Heart right ventricle (tissue), 16 donors: ENCODE measurements around the gene ROBO1. TPM values are rescaled to one million over a fixed set of nuclear protein-coding genes. Genes with fewer than 3 reads are reported as not detected.

Experiments used
- ATAC-seq, 8 donors: fragments of 200-7000 bp; cut with Tn5 transposase; one replicate each; pipeline ENCODE4 v1.9.1; 2020; ENCODE audit warnings: mild to moderate bottlenecking in 8 of 8, moderate library complexity in 8 of 8, moderate number of reproducible peaks in 1 of 8
- DNase-seq, 2 donors: peaks; one replicate each; pipeline ENCODE4 v3.0.0-alpha.2; 2020
- H3K27ac ChIP-seq, 10 donors: fragments of 200-600 bp; sonication (generic) in 2 of 10; one replicate each; pipeline versions ENCODE4 v1.5.0 to v1.8.0; 2020 to 2022; ENCODE audit warnings: mild to moderate bottlenecking in 3 of 10
- H3K27me3 ChIP-seq, 7 donors: fragments of 200-600 bp; one replicate each; pipeline ENCODE4 v1.8.0; 2021 to 2022; ENCODE audit warnings: mild to moderate bottlenecking in 2 of 7
- H3K36me3 ChIP-seq, 9 donors: fragments of 200-600 bp; sonication (generic) in 1 of 9; one replicate each; pipeline versions ENCODE4 v1.5.0 to v1.8.0; 2020 to 2022; ENCODE audit warnings: mild to moderate bottlenecking in 2 of 9
- H3K4me1 ChIP-seq, 9 donors: fragments of 200-600 bp; sonication (generic) in 1 of 9; one replicate each; pipeline versions ENCODE4 v1.5.0 to v1.8.0; 2020 to 2022; ENCODE audit warnings: mild to moderate bottlenecking in 4 of 9
- H3K4me3 ChIP-seq, 10 donors: fragments of 200-600 bp; sonication (generic) in 2 of 10; one replicate each; pipeline versions ENCODE4 v1.5.0 to v1.8.0; 2020 to 2022; ENCODE audit warnings: mild to moderate bottlenecking in 7 of 10, moderate library complexity in 2 of 10
- H3K9me3 ChIP-seq, 11 donors: fragments of 200-600 bp in 10 of 11; sonication (generic) in 2 of 11; one replicate each; pipeline versions ENCODE4 v1.5.0 to v1.8.0; 2013 to 2022; ENCODE audit warnings: mild to moderate bottlenecking in 2 of 11, control low read depth in 1 of 11, moderate library complexity in 1 of 11
- WGBS, 2 donors: extraction: QIAGEN DNeasy Blood & Tissue Kit; methylation state at CpG; one replicate each; pipeline ENCODE4 v1.1.7; 2013; ENCODE audit warnings: inconsistent platforms in 1 of 2; 5-methylcytosine and 5-hydroxymethylcytosine counted together
- intact Hi-C, 10 donors: fragments of 100-400 bp; cut with DNase I; formaldehyde crosslinking; loops; one replicate each; pipeline versions ENCODE4 v1.11.1 to v1.14.2; 2022
- polyA plus RNA-seq, 2 donors: library from polyadenylated mRNA; stranded (reverse); fragments of 200-250 nt; gene quantifications; one replicate each; pipeline ENCODE4 v1.2.3, GENCODE V29; 2013
- total RNA-seq, 10 donors: library from RNA; stranded (reverse); fragmentation: NEBNext Ultra II Directional in 3 of 10; extraction: Animal tissue kit (Norgen Biotek cat#: 25700) in 3 of 10; gene quantifications; one replicate each; pipeline versions ENCODE4 v1.2.1 to v1.2.4, GENCODE V29; 2021 to 2023
- TF ChIP-seq, protein P1 (sequence below), 9 donors: fragments of 200-600 bp; sonication (generic) in 2 of 9; IDR thresholded peaks; one replicate each; pipeline versions ENCODE4 v1.5.0 to v1.8.0; 2021 to 2022; ENCODE audit warnings: antibody characterized with exemption in 9 of 9, mild to moderate bottlenecking in 5 of 9, moderate library complexity in 1 of 9
- donor health status: Arrhythmogenic right ventricular cardiomyopathy.
- donor health status: ischemic (EF 13 %, LVEDD 7.1; RV severe dilation, severe dysfunction).
- donor health status: healthy with polysubstance abuse.
- donor health status: DM: no; HTN: yes; CAD: no.
- donor health status: DM: no; HTN: no; CAD: no.
- donor health status: ischemic (EF 25% LVEDD 6.9; RV normal size, moderate dysfunction).
- donor health status: ischemic (EF 25% LVEDD 5.7; RV mildly dilated, moderate dysfunction).
- donor health status: healthy.
- donor health status: DM: yes; HTN: yes; CAD: no.
- donor health status: Ischemic cardiomyopathy.
- donor health status: ischemic (EF 35%, LVEDD 5.7; RV mildly dilated, moderate dysfunction).
- donor health status: nonischemic (EF 11% LVEDD 7.7; RV severe dilation, severe dysfunction).
- donor health status: DM: yes; HTN: yes; CAD: no.
- donor health status: PGD.
- donor health status: ischemic (EF 29% LVEDD 5.4; RV normal size, mild dysfunction).
- donor health status: nonischemic (EF 23%, LVEDD 6.1; RV moderate dilation, normal function).

ROBO1 gene
- total and polyA plus RNA-seq, 12 donors, result 2.8 to 13.9 (median 5.6) TPM

GRCh38 chr3:79125313-79125984 is 642.3 kb downstream of the ROBO1 start:
- 65% methylated on average over 16 of the region's 16 CpGs for WGBS, 2 donors
- TF ChIP-seq, protein P1, sequence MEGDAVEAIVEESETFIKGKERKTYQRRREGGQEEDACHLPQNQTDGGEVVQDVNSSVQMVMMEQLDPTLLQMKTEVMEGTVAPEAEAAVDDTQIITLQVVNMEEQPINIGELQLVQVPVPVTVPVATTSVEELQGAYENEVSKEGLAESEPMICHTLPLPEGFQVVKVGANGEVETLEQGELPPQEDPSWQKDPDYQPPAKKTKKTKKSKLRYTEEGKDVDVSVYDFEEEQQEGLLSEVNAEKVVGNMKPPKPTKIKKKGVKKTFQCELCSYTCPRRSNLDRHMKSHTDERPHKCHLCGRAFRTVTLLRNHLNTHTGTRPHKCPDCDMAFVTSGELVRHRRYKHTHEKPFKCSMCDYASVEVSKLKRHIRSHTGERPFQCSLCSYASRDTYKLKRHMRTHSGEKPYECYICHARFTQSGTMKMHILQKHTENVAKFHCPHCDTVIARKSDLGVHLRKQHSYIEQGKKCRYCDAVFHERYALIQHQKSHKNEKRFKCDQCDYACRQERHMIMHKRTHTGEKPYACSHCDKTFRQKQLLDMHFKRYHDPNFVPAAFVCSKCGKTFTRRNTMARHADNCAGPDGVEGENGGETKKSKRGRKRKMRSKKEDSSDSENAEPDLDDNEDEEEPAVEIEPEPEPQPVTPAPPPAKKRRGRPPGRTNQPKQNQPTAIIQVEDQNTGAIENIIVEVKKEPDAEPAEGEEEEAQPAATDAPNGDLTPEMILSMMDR (IDR thresholded peaks at IDR 0.05), result no peak
- intact Hi-C loops, result no loop called here

GRCh38 chr3:79115458-79115857 is 652.3 kb downstream of the ROBO1 start:
- no peaks in the 10 kb centered on the region for H3K4me1 ChIP-seq
- 90 to 93% methylated on average over 4 of the region's 4 CpGs for WGBS, 2 donors
- DNase-seq, result no peak

More at GRCh38 chr3:79125313-79125984, 642.3 kb downstream of the ROBO1 start:
- Histone ChIP-seq H3K27me3 (no peaks in the 10 kb centered on the region), H3K9me3 (peaks cover 0 to 7% (median 0%) of the 10 kb centered on the region in 11 donors), H3K4me3 (no peak overlapping the region), H3K4me1 (no peaks in the 10 kb centered on the region), H3K27ac (no peak overlapping the region), H3K36me3 (no peaks in the 10 kb centered on the region)
- DNase-seq (no peak), ATAC-seq (no peak)

DNA sequence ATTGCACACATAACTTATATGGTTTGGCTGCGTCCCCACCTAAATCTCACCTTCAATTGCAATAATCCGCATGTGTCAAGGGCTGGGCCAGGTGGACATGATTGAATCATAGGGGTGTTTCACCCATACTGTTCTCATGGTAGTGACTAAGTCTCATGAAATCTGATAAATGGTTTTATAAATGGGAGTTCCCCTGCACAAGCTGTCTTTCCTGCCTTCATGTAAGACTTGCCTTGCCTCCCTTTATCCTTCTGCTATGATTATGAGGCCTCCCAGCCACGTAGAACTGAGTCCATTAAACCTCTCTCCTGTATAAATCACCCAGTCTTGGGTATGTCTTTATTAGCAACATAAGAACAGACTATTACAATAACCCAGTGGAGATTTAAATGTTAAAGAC is 653.9 kb downstream of the ROBO1 start:
- DNase-seq, result no peak
- ATAC-seq, result no peak
- H3K27ac ChIP-seq, result no peak overlapping the region
- H3K4me1 ChIP-seq, result no peaks in the 10 kb centered on the region
- H3K36me3 ChIP-seq, result no peaks in the 10 kb centered on the region
- H3K27me3 ChIP-seq, result no peaks in the 10 kb centered on the region
- 85 to 93% methylated on average over 3 of the region's 3 CpGs for WGBS, 2 donors
- TF ChIP-seq, protein P1 (IDR thresholded peaks at IDR 0.05), result no peak
- intact Hi-C loops, result no loop called here
- no peak overlapping the region for H3K4me3 ChIP-seq
- H3K9me3 ChIP-seq, result no peaks in the 10 kb centered on the region

More at GRCh38 chr3:79115458-79115857, 652.3 kb downstream of the ROBO1 start:
- no peaks in the 10 kb centered on the region for H3K27me3 ChIP-seq
- intact Hi-C loops, result no loop called here
- ATAC-seq, result no peak
- no peaks in the 10 kb centered on the region for H3K36me3 ChIP-seq
- no peaks in the 10 kb centered on the region for H3K9me3 ChIP-seq
- TF ChIP-seq, protein P1 (IDR thresholded peaks at IDR 0.05), result no peak
- no peak overlapping the region for H3K27ac ChIP-seq
- H3K4me3 ChIP-seq, result no peak overlapping the region

GRCh38 chr3:79111375-79112052 is 656.3 kb downstream of the ROBO1 start:
- ATAC-seq (no peak), DNase-seq (no peak)
- intact Hi-C loops, result no loop called here
- Histone ChIP-seq H3K36me3 (no peaks in the 10 kb centered on the region), H3K9me3 (no peaks in the 10 kb centered on the region), H3K4me3 (no peak overlapping the region), H3K27ac (no peak overlapping the region), H3K27me3 (no peaks in the 10 kb centered on the region), H3K4me1 (no peaks in the 10 kb centered on the region)
- TF ChIP-seq, protein P1 (IDR thresholded peaks at IDR 0.05), result no peak
- WGBS, 2 donors, result 87 to 94% methylated on average over 3 of the region's 3 CpGs
